Lung (tissue), 12 donors: ENCODE data around the gene NT5C2. TPM values are rescaled to one million over a fixed set of nuclear protein-coding genes. Genes with fewer than 3 reads are reported as not detected.
A peak's percentile ranks its signal among the peaks of the same experiment; 100 is the strongest.
"Not testable (repeated sequence)": the region's sequence is repeated elsewhere in the genome, so short reads cannot be mapped to it uniquely, and the experiment has no call there.

Source experiments
- ATAC-seq: fragments of 200-7000 bp; cut with Tn5 transposase; one replicate; pipeline ENCODE4 v1.9.1; 2020; ENCODE audit warnings: moderate number of reproducible peaks; ENCODE audit not compliant: insufficient read depth, low FRiP score
- DNase-seq, 3 donors: peaks; one replicate each; pipeline ENCODE4 v3.0.0-alpha.2; 2013 to 2017
- H3K27ac ChIP-seq, 2 donors: one replicate each; pipeline ENCODE4 v1.5.1; 2013; ENCODE audit warnings: mild to moderate bottlenecking in 2 of 2, moderate library complexity in 2 of 2, control low read depth in 1 of 2, inconsistent platforms in 1 of 2, low read depth in 1 of 2, low read length in 1 of 2
- H3K27me3 ChIP-seq, 3 donors: one replicate each; pipeline ENCODE4 v1.5.1; 2013; ENCODE audit warnings: low read length in 2 of 3; ENCODE audit not compliant: control insufficient read depth in 3 of 3, insufficient read depth in 3 of 3
- H3K36me3 ChIP-seq, 4 donors: one replicate each; pipeline ENCODE4 v1.5.1; 2013; ENCODE audit warnings: low read length in 4 of 4, mild to moderate bottlenecking in 1 of 4, moderate library complexity in 1 of 4; ENCODE audit not compliant: control insufficient read depth in 4 of 4, insufficient read depth in 4 of 4
- H3K4me1 ChIP-seq, 5 donors: one replicate each; pipeline ENCODE4 v1.5.1; 2013; ENCODE audit warnings: low read length in 5 of 5, mild to moderate bottlenecking in 2 of 5, moderate library complexity in 1 of 5; ENCODE audit not compliant: control insufficient read depth in 5 of 5, insufficient read depth in 5 of 5
- H3K4me3 ChIP-seq: one replicate; pipeline ENCODE4 v1.5.1; 2013; ENCODE audit warnings: mild to moderate bottlenecking, control low read depth, moderate library complexity
- H3K9ac ChIP-seq, 2 donors: one replicate each; pipeline ENCODE4 v1.5.1; 2013; ENCODE audit warnings: low read length in 2 of 2, control low read depth in 1 of 2; ENCODE audit not compliant: insufficient read depth in 1 of 2
- H3K9me3 ChIP-seq, 4 donors: one replicate each; pipeline ENCODE4 v1.5.1; 2013; ENCODE audit warnings: low read length in 3 of 4, mild to moderate bottlenecking in 1 of 4, moderate library complexity in 1 of 4; ENCODE audit not compliant: control insufficient read depth in 4 of 4, insufficient read depth in 3 of 4
- CTCF ChIP-seq: IDR thresholded peaks from 2 replicates; pipeline ENCODE4 v1.5.1; 2012; ENCODE audit warnings: mild to moderate bottlenecking; ENCODE audit errors: control extremely low read depth, extremely low read depth
- WGBS, 2 donors: extraction: QIAGEN DNeasy Blood & Tissue Kit; methylation state at CpG; one replicate each; pipeline ENCODE4 v1.1.7; 2013; 5-methylcytosine and 5-hydroxymethylcytosine counted together
- polyA plus RNA-seq, 2 donors: library from polyadenylated mRNA; stranded (reverse); fragments of 200-250 nt; gene quantifications; one replicate each; pipeline ENCODE4 v1.2.1, GENCODE V29; 2013
- total RNA-seq, 2 donors: library from RNA; depleted of rRNA in 1 of 2; stranded (reverse); fragments of >200 nt in 1 of 2; gene quantifications; one replicate each; pipeline ENCODE4 v1.2.1, GENCODE V29; 2014 to 2021
- donor health status: control.
- donor health status: control.
- donor health status: Bipolar disorder and iron deficiency.
- donor health status: healthy.
- donor health status: DM: yes; HTN: yes; CAD: no.

Gene NT5C2
- total and polyA plus RNA-seq, 4 donors, result 32.1 to 178 (median 64.5) TPM

GRCh38 chr10:103192451-103193106 is 493 bp downstream of the NT5C2 start:
- WGBS, 2 donors, result 0% methylated on average over 39 to 62 of the region's 62 CpGs
- Histone ChIP-seq H3K27ac (peak overlapping the region; percentile 98 to 99), H3K9me3 (no peaks in the 10 kb centered on the region), H3K36me3 (peaks cover 0 to 5% (median under 1%) of the 10 kb centered on the region in 4 donors), H3K4me3 (peak overlapping the region; percentile 99), H3K27me3 (no peaks in the 10 kb centered on the region), H3K9ac (peak overlapping the region; percentile 92), H3K4me1 (peaks cover 0 to 24% (median 13%) of the 10 kb centered on the region in 5 donors)
- no peak for TF ChIP-seq CTCF
- DNase-seq (peak; percentile 83 to 89 (median 87)), ATAC-seq (peak; percentile 58)

DNA sequence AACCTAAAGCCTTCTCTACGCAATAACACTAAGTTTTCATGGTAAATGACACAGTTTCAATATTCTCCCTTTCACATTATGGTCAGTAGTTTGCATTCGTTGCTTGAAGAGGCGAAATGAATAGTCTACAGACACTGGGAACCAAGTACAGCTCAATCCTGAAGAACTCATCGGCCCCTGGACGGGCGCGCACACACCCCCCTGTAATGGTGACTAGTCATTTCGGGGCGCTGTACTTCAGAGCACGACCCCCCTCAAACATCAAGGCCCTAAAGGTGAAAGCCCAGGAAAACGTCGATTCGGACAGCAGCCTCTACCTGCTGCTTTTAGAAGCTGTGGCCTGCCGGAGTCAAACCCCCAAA is 1.0 kb downstream of the NT5C2 start:
- no peak for ATAC-seq

DNA sequence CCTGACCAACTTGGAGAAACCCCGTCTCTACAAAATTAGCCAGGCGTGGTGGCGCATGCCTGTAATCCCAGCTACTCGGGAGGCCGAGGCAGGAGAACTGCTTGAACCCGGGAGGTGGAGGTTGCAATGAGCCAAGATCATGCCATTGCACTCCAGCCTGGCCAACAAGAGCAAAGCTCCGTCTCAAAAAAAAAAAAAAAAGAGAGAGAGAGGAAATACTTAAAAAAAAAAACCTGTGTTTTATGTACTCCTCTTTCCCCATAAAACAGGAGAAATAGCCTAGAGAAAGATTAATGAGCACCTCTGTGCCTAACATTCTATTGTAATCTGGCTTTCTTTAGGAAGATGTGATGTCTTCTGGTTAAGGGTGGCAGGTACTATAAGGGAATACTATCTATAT is 1.9 kb downstream of the NT5C2 start:
- 60% methylated on average over 7 of the region's 7 CpGs for WGBS, 2 donors
- DNase-seq, H3K4me3 ChIP-seq, ATAC-seq, H3K27me3 ChIP-seq, H3K9me3 ChIP-seq, H3K36me3 ChIP-seq, H3K27ac ChIP-seq: not testable (repeated sequence)
- Histone ChIP-seq H3K9ac (peak overlapping the region in 1 of 2 donors; percentile 55), H3K4me1 (peaks cover 0 to 24% (median 13%) of the 10 kb centered on the region in 5 donors)

More for the DNA sequence above, 1.0 kb downstream of the NT5C2 start:
- H3K27me3 ChIP-seq, result no peaks in the 10 kb centered on the region
- WGBS, 2 donors, result 0 to 1% methylated on average over 14 of the region's 14 CpGs
- H3K4me3 ChIP-seq, result peak overlapping the region; percentile 99
- H3K4me1 ChIP-seq, result peaks cover 0 to 20% (median 13%) of the 10 kb centered on the region in 5 donors
- DNase-seq, result peak in 1 of 3 donors; percentile 45
- peaks cover 0 to 5% (median under 1%) of the 10 kb centered on the region in 4 donors for H3K36me3 ChIP-seq
- TF ChIP-seq CTCF, result no peak
- H3K9me3 ChIP-seq, result no peaks in the 10 kb centered on the region
- peak overlapping the region; percentile 92 for H3K9ac ChIP-seq
- peak overlapping the region; percentile 98 to 99 for H3K27ac ChIP-seq

- H3K27me3 ChIP-seq, result no peaks in the 10 kb centered on the region
- ATAC-seq (no peak), DNase-seq (peak in 2 of 3 donors; percentile 50 to 75)
- H3K9ac ChIP-seq, result no peak overlapping the region
- peaks cover 0 to 5% (median under 1%) of the 10 kb centered on the region in 4 donors for H3K36me3 ChIP-seq
- H3K27ac ChIP-seq, result no peak overlapping the region
- no peaks in the 10 kb centered on the region for H3K9me3 ChIP-seq
- no peak overlapping the region for H3K4me3 ChIP-seq
- TF ChIP-seq CTCF, result no peak
- WGBS, 2 donors, result 64 to 72% methylated on average over 6 of the region's 6 CpGs
- H3K4me1 ChIP-seq, result peaks cover 10 to 30% (median 24%) of the 10 kb centered on the region in 5 donors
These were observed 4.2 kb downstream of the NT5C2 start for GRCh38 chr10:103188853-103189252.
